ENCODE data around the gene PPIG.
"Not testable (repeated sequence)": the region's sequence is repeated elsewhere in the genome, so short reads cannot be mapped to it uniquely, and the experiment has no call there.

Gene PPIG

DNA sequence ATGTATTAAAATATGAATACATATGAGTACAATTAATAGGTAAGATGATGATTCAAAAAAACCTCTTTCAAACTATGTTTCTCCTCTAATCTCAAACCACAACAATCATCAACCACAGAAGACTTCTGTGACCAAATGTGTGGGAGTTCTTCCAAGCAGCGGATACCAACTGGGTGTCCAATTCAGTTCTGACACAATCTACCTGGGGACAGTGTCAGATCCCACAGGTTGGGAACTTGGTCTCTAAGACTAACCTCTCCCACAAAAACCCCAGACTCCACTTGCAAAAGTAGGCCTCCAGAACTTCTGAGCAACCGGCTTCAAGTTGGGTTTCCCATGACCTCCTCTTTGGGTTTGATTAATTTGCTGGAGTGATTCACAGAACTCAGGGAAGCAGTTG is 37.4 kb upstream of the PPIG start:
- Histone ChIP-seq H3K9me3 (ENCODE audit: insufficient read depth, low read length) (no peaks in the 10 kb centered on the region), H3K27ac (ENCODE audit: low read length) (no peak overlapping the region), H3K4me1 (ENCODE audit: low read length) (no peaks in the 10 kb centered on the region), H3K9ac (ENCODE audit: low read length) (no peak overlapping the region), H3K4me2 (ENCODE audit: low read length) (no peak overlapping the region), H3K36me3 (replicated peaks; ENCODE audit: low read depth, low read length) (peaks cover 26% of the 10 kb centered on the region), H3K4me3 (ENCODE audit: low read length) (no peak overlapping the region), H3K79me2 (ENCODE audit: low read length) (no peaks in the 10 kb centered on the region), H2AFZ (ENCODE audit: low read depth, low read length) (no peak overlapping the region), H3K27me3 (ENCODE audit: low read depth, low read length) (no peaks in the 10 kb centered on the region), H4K20me1 (ENCODE audit: insufficient read depth, low read length) (no peaks in the 10 kb centered on the region)
- no peak for TF ChIP-seq EZH2phosphoT487 (IDR thresholded peaks at IDR 0.05; ENCODE audit: low read depth)
- TF ChIP-seq CTCF (IDR thresholded peaks at IDR 0.05; ENCODE audit: low read depth, low read length), result no peak

GRCh38 chr2:169561364-169561763 is 22.8 kb upstream of the PPIG start:
- H3K9me3 ChIP-seq (ENCODE audit: insufficient read depth, low read length), result peaks cover 4% of the 10 kb centered on the region; the same call in 1 of the 2 replicates

GRCh38 chr2:169562084-169562483 is 22.1 kb upstream of the PPIG start:
- H3K9ac ChIP-seq (ENCODE audit: low read length); H3K4me3 ChIP-seq (ENCODE audit: low read length); H3K27ac ChIP-seq (ENCODE audit: low read length); H4K20me1 ChIP-seq (ENCODE audit: insufficient read depth, low read length); H3K4me2 ChIP-seq (ENCODE audit: low read length); H3K27me3 ChIP-seq (ENCODE audit: low read depth, low read length); H3K9me3 ChIP-seq (ENCODE audit: insufficient read depth, low read length); H2AFZ ChIP-seq (ENCODE audit: low read depth, low read length); H3K4me1 ChIP-seq (ENCODE audit: low read length); H3K79me2 ChIP-seq (ENCODE audit: low read length): not testable (repeated sequence)
- peaks cover 38% of the 10 kb centered on the region for H3K36me3 ChIP-seq (replicated peaks; ENCODE audit: low read depth, low read length)

More at GRCh38 chr2:169561364-169561763, 22.8 kb upstream of the PPIG start:
- Histone ChIP-seq H3K27ac (ENCODE audit: low read length) (no peak overlapping the region), H3K79me2 (ENCODE audit: low read length) (peaks cover 5% of the 10 kb centered on the region; the same call in 1 of the 2 replicates), H3K4me3 (ENCODE audit: low read length) (no peak overlapping the region), H3K4me2 (ENCODE audit: low read length) (no peak overlapping the region), H3K27me3 (ENCODE audit: low read depth, low read length) (no peaks in the 10 kb centered on the region), H4K20me1 (ENCODE audit: insufficient read depth, low read length) (no peaks in the 10 kb centered on the region), H2AFZ (ENCODE audit: low read depth, low read length) (no peak overlapping the region), H3K36me3 (replicated peaks; ENCODE audit: low read depth, low read length) (peaks cover 38% of the 10 kb centered on the region), H3K4me1 (ENCODE audit: low read length) (no peaks in the 10 kb centered on the region), H3K9ac (ENCODE audit: low read length) (no peak overlapping the region)
- TF ChIP-seq CTCF (IDR thresholded peaks at IDR 0.05; ENCODE audit: low read depth, low read length) (no peak), EZH2phosphoT487 (IDR thresholded peaks at IDR 0.05; ENCODE audit: low read depth) (no peak)

- no peaks in the 10 kb centered on the region for H4K20me1 ChIP-seq (ENCODE audit: insufficient read depth, low read length)
- no peak overlapping the region for H3K9ac ChIP-seq (ENCODE audit: low read length)
- no peaks in the 10 kb centered on the region for H3K4me1 ChIP-seq (ENCODE audit: low read length)
- H2AFZ ChIP-seq (ENCODE audit: low read depth, low read length), result no peak overlapping the region
- H3K27ac ChIP-seq (ENCODE audit: low read length), result no peak overlapping the region
- no peak overlapping the region for H3K4me3 ChIP-seq (ENCODE audit: low read length)
- H3K36me3 ChIP-seq (replicated peaks; ENCODE audit: low read depth, low read length), result peaks cover 38% of the 10 kb centered on the region
- TF ChIP-seq CTCF (IDR thresholded peaks at IDR 0.05; ENCODE audit: low read depth, low read length) (no peak), EZH2phosphoT487 (IDR thresholded peaks at IDR 0.05; ENCODE audit: low read depth) (no peak)
- H3K27me3 ChIP-seq (ENCODE audit: low read depth, low read length), result no peaks in the 10 kb centered on the region
- H3K4me2 ChIP-seq (ENCODE audit: low read length), result no peak overlapping the region
- H3K79me2 ChIP-seq (ENCODE audit: low read length), result peaks cover 5% of the 10 kb centered on the region; the same call in 1 of the 2 replicates
- H3K9me3 ChIP-seq (ENCODE audit: insufficient read depth, low read length), result peaks cover 4% of the 10 kb centered on the region; the same call in 1 of the 2 replicates
These were observed 21.6 kb upstream of the PPIG start for GRCh38 chr2:169562519-169562918.

GRCh38 chr2:169565686-169566085 is 18.5 kb upstream of the PPIG start:
- Histone ChIP-seq H3K27me3 (ENCODE audit: low read depth, low read length) (no peaks in the 10 kb centered on the region), H3K9ac (ENCODE audit: low read length) (no peak overlapping the region), H3K9me3 (ENCODE audit: insufficient read depth, low read length) (peaks cover 4% of the 10 kb centered on the region; the same call in 1 of the 2 replicates), H3K27ac (ENCODE audit: low read length) (no peak overlapping the region), H3K36me3 (replicated peaks; ENCODE audit: low read depth, low read length) (peaks cover 28% of the 10 kb centered on the region), H3K79me2 (ENCODE audit: low read length) (peaks cover 25% of the 10 kb centered on the region), H2AFZ (ENCODE audit: low read depth, low read length) (no peak overlapping the region), H3K4me1 (ENCODE audit: low read length) (no peaks in the 10 kb centered on the region), H4K20me1 (ENCODE audit: insufficient read depth, low read length) (no peaks in the 10 kb centered on the region), H3K4me2 (ENCODE audit: low read length) (no peak overlapping the region), H3K4me3 (ENCODE audit: low read length) (no peak overlapping the region)
- TF ChIP-seq CTCF (IDR thresholded peaks at IDR 0.05; ENCODE audit: low read depth, low read length), result no peak
- no peak for TF ChIP-seq EZH2phosphoT487 (IDR thresholded peaks at IDR 0.05; ENCODE audit: low read depth)

Measured in OCI-LY3 (cell line).